ENCODE measurements around the gene GPRIN1.

DNA sequence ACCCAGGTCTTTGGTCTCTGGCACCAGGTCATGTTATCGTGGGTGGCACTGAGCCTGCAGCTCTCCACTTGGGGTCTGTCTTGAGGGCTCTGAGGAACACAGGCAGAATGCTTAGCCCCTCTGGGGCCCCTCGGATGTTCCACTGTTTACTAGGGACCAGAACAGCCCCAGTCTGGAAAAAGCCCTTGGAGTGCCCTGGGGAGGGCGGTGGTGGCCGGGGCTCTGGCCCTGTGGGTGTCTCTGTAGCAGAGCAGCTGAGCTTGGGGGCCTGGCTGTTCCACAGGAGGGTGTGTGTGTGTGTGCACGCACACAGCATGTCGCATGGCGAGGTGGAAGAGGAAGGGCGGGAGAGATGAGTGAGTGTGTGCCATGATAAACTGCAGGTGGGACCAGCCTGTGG lies 15.4 kb downstream of the GPRIN1 start:
- TF ChIP-seq, protein P1, sequence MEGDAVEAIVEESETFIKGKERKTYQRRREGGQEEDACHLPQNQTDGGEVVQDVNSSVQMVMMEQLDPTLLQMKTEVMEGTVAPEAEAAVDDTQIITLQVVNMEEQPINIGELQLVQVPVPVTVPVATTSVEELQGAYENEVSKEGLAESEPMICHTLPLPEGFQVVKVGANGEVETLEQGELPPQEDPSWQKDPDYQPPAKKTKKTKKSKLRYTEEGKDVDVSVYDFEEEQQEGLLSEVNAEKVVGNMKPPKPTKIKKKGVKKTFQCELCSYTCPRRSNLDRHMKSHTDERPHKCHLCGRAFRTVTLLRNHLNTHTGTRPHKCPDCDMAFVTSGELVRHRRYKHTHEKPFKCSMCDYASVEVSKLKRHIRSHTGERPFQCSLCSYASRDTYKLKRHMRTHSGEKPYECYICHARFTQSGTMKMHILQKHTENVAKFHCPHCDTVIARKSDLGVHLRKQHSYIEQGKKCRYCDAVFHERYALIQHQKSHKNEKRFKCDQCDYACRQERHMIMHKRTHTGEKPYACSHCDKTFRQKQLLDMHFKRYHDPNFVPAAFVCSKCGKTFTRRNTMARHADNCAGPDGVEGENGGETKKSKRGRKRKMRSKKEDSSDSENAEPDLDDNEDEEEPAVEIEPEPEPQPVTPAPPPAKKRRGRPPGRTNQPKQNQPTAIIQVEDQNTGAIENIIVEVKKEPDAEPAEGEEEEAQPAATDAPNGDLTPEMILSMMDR (IDR thresholded peaks at IDR 0.05) = no peak
- TF ChIP-seq EZH2 (IDR thresholded peaks at IDR 0.05) = no peak
